Heart right ventricle (tissue), 16 donors: Measurements from ENCODE around the gene GID8. TPM values are rescaled to one million over a fixed set of nuclear protein-coding genes. Genes with fewer than 3 reads are reported as not detected.

Experiments
- ATAC-seq, 8 donors: fragments of 200-7000 bp; cut with Tn5 transposase; one replicate each; pipeline ENCODE4 v1.9.1; 2020; ENCODE audit warnings: mild to moderate bottlenecking in 8 of 8, moderate library complexity in 8 of 8, moderate number of reproducible peaks in 1 of 8
- DNase-seq, 2 donors: peaks; one replicate each; pipeline ENCODE4 v3.0.0-alpha.2; 2020
- H3K27ac ChIP-seq, 10 donors: fragments of 200-600 bp; sonication (generic) in 2 of 10; one replicate each; pipeline versions ENCODE4 v1.5.0 to v1.8.0; 2020 to 2022; ENCODE audit warnings: mild to moderate bottlenecking in 3 of 10
- H3K27me3 ChIP-seq, 7 donors: fragments of 200-600 bp; one replicate each; pipeline ENCODE4 v1.8.0; 2021 to 2022; ENCODE audit warnings: mild to moderate bottlenecking in 2 of 7
- H3K36me3 ChIP-seq, 9 donors: fragments of 200-600 bp; sonication (generic) in 1 of 9; one replicate each; pipeline versions ENCODE4 v1.5.0 to v1.8.0; 2020 to 2022; ENCODE audit warnings: mild to moderate bottlenecking in 2 of 9
- H3K4me1 ChIP-seq, 9 donors: fragments of 200-600 bp; sonication (generic) in 1 of 9; one replicate each; pipeline versions ENCODE4 v1.5.0 to v1.8.0; 2020 to 2022; ENCODE audit warnings: mild to moderate bottlenecking in 4 of 9
- H3K4me3 ChIP-seq, 10 donors: fragments of 200-600 bp; sonication (generic) in 2 of 10; one replicate each; pipeline versions ENCODE4 v1.5.0 to v1.8.0; 2020 to 2022; ENCODE audit warnings: mild to moderate bottlenecking in 7 of 10, moderate library complexity in 2 of 10
- H3K9me3 ChIP-seq, 11 donors: fragments of 200-600 bp in 10 of 11; sonication (generic) in 2 of 11; one replicate each; pipeline versions ENCODE4 v1.5.0 to v1.8.0; 2013 to 2022; ENCODE audit warnings: mild to moderate bottlenecking in 2 of 11, control low read depth in 1 of 11, moderate library complexity in 1 of 11
- WGBS, 2 donors: extraction: QIAGEN DNeasy Blood & Tissue Kit; methylation state at CpG; one replicate each; pipeline ENCODE4 v1.1.7; 2013; ENCODE audit warnings: inconsistent platforms in 1 of 2; 5-methylcytosine and 5-hydroxymethylcytosine counted together
- intact Hi-C, 10 donors: fragments of 100-400 bp; cut with DNase I; formaldehyde crosslinking; loops; one replicate each; pipeline versions ENCODE4 v1.11.1 to v1.14.2; 2022
- polyA plus RNA-seq, 2 donors: library from polyadenylated mRNA; stranded (reverse); fragments of 200-250 nt; gene quantifications; one replicate each; pipeline ENCODE4 v1.2.3, GENCODE V29; 2013
- total RNA-seq, 10 donors: library from RNA; stranded (reverse); fragmentation: NEBNext Ultra II Directional in 3 of 10; extraction: Animal tissue kit (Norgen Biotek cat#: 25700) in 3 of 10; gene quantifications; one replicate each; pipeline versions ENCODE4 v1.2.1 to v1.2.4, GENCODE V29; 2021 to 2023
- TF ChIP-seq, protein P1 (sequence below), 9 donors: fragments of 200-600 bp; sonication (generic) in 2 of 9; IDR thresholded peaks; one replicate each; pipeline versions ENCODE4 v1.5.0 to v1.8.0; 2021 to 2022; ENCODE audit warnings: antibody characterized with exemption in 9 of 9, mild to moderate bottlenecking in 5 of 9, moderate library complexity in 1 of 9
- donor health status: Arrhythmogenic right ventricular cardiomyopathy.
- donor health status: ischemic (EF 13 %, LVEDD 7.1; RV severe dilation, severe dysfunction).
- donor health status: healthy with polysubstance abuse.
- donor health status: DM: no; HTN: yes; CAD: no.
- donor health status: DM: no; HTN: no; CAD: no.
- donor health status: ischemic (EF 25% LVEDD 6.9; RV normal size, moderate dysfunction).
- donor health status: ischemic (EF 25% LVEDD 5.7; RV mildly dilated, moderate dysfunction).
- donor health status: healthy.
- donor health status: DM: yes; HTN: yes; CAD: no.
- donor health status: Ischemic cardiomyopathy.
- donor health status: ischemic (EF 35%, LVEDD 5.7; RV mildly dilated, moderate dysfunction).
- donor health status: nonischemic (EF 11% LVEDD 7.7; RV severe dilation, severe dysfunction).
- donor health status: DM: yes; HTN: yes; CAD: no.
- donor health status: PGD.
- donor health status: ischemic (EF 29% LVEDD 5.4; RV normal size, mild dysfunction).
- donor health status: nonischemic (EF 23%, LVEDD 6.1; RV moderate dilation, normal function).

GID8 gene
- total and polyA plus RNA-seq, 12 donors: 7.0 to 19.9 (median 16.4) TPM

DNA sequence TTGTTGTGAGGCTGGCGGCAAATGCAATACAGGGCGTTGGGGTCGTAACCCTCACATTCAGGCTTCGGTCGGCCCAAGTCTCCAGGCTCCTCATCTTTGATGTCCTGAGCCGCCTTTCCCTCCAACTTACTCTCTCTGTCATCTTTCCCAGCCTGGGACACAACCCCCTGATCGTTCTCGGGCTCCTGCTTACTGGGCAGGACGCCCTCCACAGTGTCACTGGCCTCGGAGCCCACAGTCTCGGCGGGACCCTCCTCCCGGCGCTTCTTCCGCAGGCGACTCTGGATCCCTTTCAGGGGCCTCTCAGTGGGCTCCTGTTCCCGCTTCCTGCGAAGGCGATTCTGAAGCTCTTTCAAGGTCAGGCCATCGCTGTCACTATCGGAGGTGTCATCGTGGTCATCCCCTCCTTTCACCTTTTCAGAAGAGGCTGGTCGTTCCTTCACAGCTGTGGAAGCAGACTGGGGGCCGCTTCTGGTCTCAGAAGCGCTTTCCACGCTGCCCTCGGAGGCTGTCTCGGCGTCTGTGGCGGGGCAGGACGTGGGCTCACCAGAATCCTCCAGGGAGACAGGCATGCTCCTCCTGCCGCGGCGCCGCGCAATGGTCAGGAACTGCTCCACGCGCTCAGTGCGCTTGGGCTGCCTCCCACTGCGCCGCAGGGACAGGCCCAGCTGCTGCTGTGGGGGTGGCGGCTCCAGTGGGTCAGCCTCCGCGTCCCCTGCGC lies 27.0 kb upstream of the GID8 start:
- DNase-seq: no peak
- H3K36me3 ChIP-seq: peaks cover 5 to 86% (median 56%) of the 10 kb centered on the region in 9 donors
- H3K9me3 ChIP-seq: no peaks in the 10 kb centered on the region
- WGBS, 2 donors: 95 to 96% methylated on average over 45 of the region's 45 CpGs
- H3K4me1 ChIP-seq: peaks cover 16 to 52% (median 39%) of the 10 kb centered on the region in 9 donors
- TF ChIP-seq, protein P1, sequence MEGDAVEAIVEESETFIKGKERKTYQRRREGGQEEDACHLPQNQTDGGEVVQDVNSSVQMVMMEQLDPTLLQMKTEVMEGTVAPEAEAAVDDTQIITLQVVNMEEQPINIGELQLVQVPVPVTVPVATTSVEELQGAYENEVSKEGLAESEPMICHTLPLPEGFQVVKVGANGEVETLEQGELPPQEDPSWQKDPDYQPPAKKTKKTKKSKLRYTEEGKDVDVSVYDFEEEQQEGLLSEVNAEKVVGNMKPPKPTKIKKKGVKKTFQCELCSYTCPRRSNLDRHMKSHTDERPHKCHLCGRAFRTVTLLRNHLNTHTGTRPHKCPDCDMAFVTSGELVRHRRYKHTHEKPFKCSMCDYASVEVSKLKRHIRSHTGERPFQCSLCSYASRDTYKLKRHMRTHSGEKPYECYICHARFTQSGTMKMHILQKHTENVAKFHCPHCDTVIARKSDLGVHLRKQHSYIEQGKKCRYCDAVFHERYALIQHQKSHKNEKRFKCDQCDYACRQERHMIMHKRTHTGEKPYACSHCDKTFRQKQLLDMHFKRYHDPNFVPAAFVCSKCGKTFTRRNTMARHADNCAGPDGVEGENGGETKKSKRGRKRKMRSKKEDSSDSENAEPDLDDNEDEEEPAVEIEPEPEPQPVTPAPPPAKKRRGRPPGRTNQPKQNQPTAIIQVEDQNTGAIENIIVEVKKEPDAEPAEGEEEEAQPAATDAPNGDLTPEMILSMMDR (IDR thresholded peaks at IDR 0.05): no peak
- ATAC-seq: no peak
- intact Hi-C loops: no loop called here
- H3K4me3 ChIP-seq: no peak overlapping the region
- H3K27ac ChIP-seq: no peak overlapping the region
- no peaks in the 10 kb centered on the region for H3K27me3 ChIP-seq

GRCh38 chr20:62911701-62912280 lies 26.2 kb upstream of the GID8 start:
- Histone ChIP-seq H3K9me3 (no peaks in the 10 kb centered on the region), H3K27ac (no peak overlapping the region), H3K4me1 (peaks cover 18 to 56% (median 43%) of the 10 kb centered on the region in 9 donors), H3K27me3 (no peaks in the 10 kb centered on the region), H3K36me3 (peaks cover 5 to 78% (median 47%) of the 10 kb centered on the region in 9 donors), H3K4me3 (no peak overlapping the region)
- ATAC-seq: no peak
- intact Hi-C loops: no loop called here
- 80 to 82% methylated on average over 10 of the region's 10 CpGs for WGBS, 2 donors
- DNase-seq: no peak
- TF ChIP-seq, protein P1 (IDR thresholded peaks at IDR 0.05): no peak

DNA sequence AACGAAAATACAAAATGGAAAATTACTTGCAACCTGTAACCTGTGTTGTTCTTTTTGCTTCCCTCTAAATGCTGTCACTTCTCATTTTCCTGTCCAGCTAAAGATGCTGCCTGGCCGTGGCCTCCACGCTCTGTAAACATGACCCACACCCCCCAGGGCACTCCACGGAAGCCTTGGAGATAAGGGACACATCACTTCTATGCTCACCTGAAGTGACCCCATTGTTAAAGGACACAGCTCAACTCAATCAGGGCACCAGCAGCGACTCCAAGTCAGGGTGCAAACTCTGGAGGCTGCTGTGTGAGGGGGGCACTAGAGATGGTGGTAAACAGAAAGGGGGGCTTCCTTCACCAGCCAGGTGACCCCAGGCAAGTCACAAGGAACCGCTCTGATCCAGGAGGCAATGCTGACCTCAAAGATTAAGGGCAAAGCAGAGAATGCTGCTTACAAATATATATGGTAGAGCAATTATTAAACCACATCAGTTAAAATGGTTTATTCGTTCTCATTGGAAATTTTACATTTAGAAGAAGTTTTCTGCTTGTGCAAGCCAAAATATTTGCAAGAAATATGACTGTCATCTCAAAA lies 24.8 kb upstream of the GID8 start:
- Histone ChIP-seq H3K4me3 (no peak overlapping the region), H3K27ac (no peak overlapping the region), H3K4me1 (peaks cover 28 to 69% (median 56%) of the 10 kb centered on the region in 9 donors), H3K9me3 (no peaks in the 10 kb centered on the region), H3K27me3 (no peaks in the 10 kb centered on the region), H3K36me3 (peaks cover 5 to 64% (median 36%) of the 10 kb centered on the region in 9 donors)
- TF ChIP-seq, protein P1 (IDR thresholded peaks at IDR 0.05): no peak
- no peak for ATAC-seq
- DNase-seq: no peak
- intact Hi-C loops: no loop called here
- WGBS, 2 donors: 58 to 63% methylated on average over 7 of the region's 7 CpGs

DNA sequence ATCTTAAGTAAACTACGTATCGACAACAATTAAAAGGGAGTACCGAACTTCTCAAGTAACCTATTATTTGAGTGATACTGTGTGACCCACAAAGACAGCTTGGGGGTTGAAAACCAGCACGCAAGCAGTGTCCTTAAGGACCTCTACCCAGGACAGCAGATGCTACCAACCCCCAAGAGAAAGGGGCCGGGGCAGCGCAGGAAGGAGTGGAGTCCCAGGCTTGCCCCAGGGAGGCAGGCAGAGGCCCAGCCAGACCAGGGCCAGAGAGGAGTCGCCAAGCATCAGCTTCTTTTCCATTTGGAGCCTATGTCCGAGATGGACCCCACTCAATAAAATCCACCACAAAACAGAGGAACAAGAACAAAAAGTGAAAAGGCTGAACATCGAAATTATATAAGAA lies 23.5 kb upstream of the GID8 start:
- Histone ChIP-seq H3K36me3 (peaks cover 5 to 51% (median 23%) of the 10 kb centered on the region in 9 donors), H3K4me3 (peak overlapping the region in 3 of 10 donors; percentile 15 to 20 (median 18)), H3K27ac (peak overlapping the region in 1 of 10 donors; percentile 17), H3K4me1 (peaks cover 34 to 79% (median 69%) of the 10 kb centered on the region in 9 donors), H3K27me3 (no peaks in the 10 kb centered on the region), H3K9me3 (no peaks in the 10 kb centered on the region)
- WGBS, 2 donors: 58 to 66% methylated on average over 9 of the region's 9 CpGs
- intact Hi-C loops: no loop called here
- peak in 2 of 8 donors; percentile 25 to 36 for ATAC-seq
- no peak for DNase-seq
- TF ChIP-seq, protein P1 (IDR thresholded peaks at IDR 0.05): no peak
